Left ventricle myocardium inferior (tissue), 1 donor: ENCODE data around the gene HOGA1. TPM values are rescaled to one million over a fixed set of nuclear protein-coding genes. Genes with fewer than 3 reads are reported as not detected.
"Not testable (repeated sequence)": the region's sequence is repeated elsewhere in the genome, so short reads cannot be mapped to it uniquely, and the experiment has no call there.

ENCODE experiments used
- DNase-seq: peaks from one replicate; pipeline ENCODE4 v3.0.0-alpha.2; 2020
- H3K27ac ChIP-seq: fragments of 200-600 bp; replicated peaks from 2 replicates; pipeline ENCODE4 v1.8.0; 2021
- H3K27me3 ChIP-seq: fragments of 200-600 bp; 2 replicates; pipeline ENCODE4 v1.8.0; 2021; ENCODE audit warnings: low read depth
- H3K36me3 ChIP-seq: fragments of 200-600 bp; 2 replicates; pipeline ENCODE4 v1.8.0; 2021
- H3K4me1 ChIP-seq: fragments of 200-600 bp; 2 replicates; pipeline ENCODE4 v1.8.0; 2021
- H3K4me3 ChIP-seq: fragments of 200-600 bp; 2 replicates; pipeline ENCODE4 v1.8.0; 2021; ENCODE audit warnings: mild to moderate bottlenecking, moderate library complexity
- H3K9me3 ChIP-seq: fragments of 200-600 bp; replicated peaks from 2 replicates; pipeline ENCODE4 v1.8.0; 2021
- intact Hi-C: fragments of 100-400 bp; cut with micrococcal nuclease; formaldehyde crosslinking; loops from one replicate; pipeline ENCODE4 v1.11.0; 2022
- total RNA-seq: library from RNA; stranded (reverse); fragmentation: NEBNext Ultra II Directional; extraction: Animal tissue kit (Norgen Biotek cat#: 25700); gene quantifications from one replicate; pipeline ENCODE4 v1.2.1, GENCODE V29; 2021
- TF ChIP-seq, protein P1 (sequence below): fragments of 200-600 bp; IDR thresholded peaks from 2 replicates; pipeline ENCODE4 v1.8.0; 2021; ENCODE audit warnings: antibody characterized with exemption, mild to moderate bottlenecking, borderline replicate concordance
- donor health status: DM: no; HTN: yes; CAD: no; lungs with severe emphysema.

HOGA1 gene
- total RNA-seq, 1 donor from 2014 or later, result 47.1 TPM

DNA sequence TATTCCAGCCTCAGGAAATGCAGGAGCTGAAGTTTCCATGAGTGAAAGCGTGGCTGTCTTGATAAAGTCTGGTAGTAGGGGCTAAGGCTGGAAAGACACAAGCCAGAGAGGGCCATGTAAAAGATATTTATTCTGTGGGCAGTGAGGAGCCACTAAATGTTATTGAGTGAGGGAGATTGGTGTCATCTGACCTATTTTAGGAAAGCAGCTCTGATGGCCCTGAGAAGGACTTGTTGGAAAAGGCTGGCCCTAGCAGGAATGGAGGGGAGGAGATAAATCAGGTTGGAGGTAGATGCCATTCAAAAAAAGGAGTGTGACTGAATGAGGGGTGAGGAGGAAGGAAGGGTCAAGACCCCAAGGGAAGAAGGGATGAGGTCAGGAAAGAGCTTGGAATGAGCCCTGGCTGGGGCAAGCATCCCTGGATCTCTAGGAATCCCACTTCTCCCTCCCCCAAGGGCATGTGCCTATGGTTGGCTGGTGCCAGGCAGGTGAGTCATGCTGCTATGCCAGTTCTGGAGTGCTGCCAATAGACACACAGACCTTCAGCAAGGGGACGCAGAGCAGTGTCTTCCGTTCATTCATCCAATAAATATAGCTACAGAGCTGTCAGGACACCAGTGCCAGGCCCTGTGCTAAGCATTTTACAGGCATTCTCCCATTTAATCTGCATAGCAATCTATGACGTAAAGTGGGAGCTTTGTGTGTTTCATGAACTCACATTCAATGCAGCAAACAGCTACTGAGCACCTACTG, 9.6 kb upstream of the HOGA1 start:
- H3K4me3 ChIP-seq, result peak overlapping the region; percentile 58
- TF ChIP-seq, protein P1, sequence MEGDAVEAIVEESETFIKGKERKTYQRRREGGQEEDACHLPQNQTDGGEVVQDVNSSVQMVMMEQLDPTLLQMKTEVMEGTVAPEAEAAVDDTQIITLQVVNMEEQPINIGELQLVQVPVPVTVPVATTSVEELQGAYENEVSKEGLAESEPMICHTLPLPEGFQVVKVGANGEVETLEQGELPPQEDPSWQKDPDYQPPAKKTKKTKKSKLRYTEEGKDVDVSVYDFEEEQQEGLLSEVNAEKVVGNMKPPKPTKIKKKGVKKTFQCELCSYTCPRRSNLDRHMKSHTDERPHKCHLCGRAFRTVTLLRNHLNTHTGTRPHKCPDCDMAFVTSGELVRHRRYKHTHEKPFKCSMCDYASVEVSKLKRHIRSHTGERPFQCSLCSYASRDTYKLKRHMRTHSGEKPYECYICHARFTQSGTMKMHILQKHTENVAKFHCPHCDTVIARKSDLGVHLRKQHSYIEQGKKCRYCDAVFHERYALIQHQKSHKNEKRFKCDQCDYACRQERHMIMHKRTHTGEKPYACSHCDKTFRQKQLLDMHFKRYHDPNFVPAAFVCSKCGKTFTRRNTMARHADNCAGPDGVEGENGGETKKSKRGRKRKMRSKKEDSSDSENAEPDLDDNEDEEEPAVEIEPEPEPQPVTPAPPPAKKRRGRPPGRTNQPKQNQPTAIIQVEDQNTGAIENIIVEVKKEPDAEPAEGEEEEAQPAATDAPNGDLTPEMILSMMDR, result no peak
- no peaks in the 10 kb centered on the region for H3K9me3 ChIP-seq
- peak overlapping the region; percentile 91 for H3K27ac ChIP-seq
- H3K36me3 ChIP-seq, result peaks cover 15% of the 10 kb centered on the region
- peak; percentile 60 for DNase-seq
- intact Hi-C loops, result loop anchor here (5.0 kb wide), 1 partner anchor 33 kb away; no protein-coding TSS in a partner anchor
- H3K4me1 ChIP-seq, result peaks cover 42% of the 10 kb centered on the region
- no peaks in the 10 kb centered on the region for H3K27me3 ChIP-seq

DNA sequence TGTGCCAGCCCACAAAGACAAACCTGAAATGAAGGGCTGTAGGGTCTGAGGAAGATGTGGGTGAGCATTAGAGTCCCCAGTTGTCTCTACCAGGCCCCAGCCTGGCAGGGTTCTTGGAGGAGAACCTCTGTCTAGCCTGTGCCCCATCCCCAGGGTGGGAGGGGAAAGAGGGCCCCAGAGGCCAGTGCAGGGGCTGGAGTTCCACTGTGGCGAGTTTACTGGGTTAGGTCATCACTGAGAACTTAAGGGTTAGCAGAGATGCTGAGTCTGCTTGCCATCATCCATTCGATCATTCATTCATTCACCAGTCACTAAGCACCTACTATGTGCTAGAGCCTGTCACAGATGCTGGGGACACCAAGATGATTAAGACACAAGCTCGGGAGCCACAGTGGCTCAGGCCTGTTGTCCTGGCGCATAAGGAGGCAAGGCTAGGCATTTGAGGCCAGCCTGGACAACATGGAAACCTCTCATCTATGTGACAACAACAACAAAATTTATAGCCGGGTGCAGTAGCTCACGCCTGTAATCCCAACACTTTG, 9.0 kb upstream of the HOGA1 start:
- peak overlapping the region; percentile 58 for H3K4me3 ChIP-seq

DNA sequence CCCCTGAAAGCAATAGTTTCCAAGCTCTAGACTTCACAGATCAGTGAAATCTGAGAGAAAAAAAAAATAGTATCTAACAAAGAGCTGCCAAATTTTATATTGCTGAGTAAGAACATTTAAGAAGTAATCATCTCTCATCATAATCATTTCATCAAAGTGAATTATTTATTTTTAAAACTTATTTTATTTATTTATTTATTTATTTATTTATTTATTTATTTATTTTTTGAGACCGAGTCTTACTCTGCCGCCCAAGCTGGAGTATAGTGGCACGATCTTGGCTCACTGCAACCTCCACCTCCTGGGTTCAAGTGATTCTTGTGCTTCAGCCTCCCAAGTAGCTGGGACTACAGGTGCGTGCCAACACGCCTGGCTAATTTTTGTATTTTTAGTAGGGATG, 7.7 kb upstream of the HOGA1 start:
- H3K27me3 ChIP-seq, DNase-seq, H3K4me3 ChIP-seq, H3K9me3 ChIP-seq, H3K36me3 ChIP-seq, intact Hi-C loops: not testable (repeated sequence)
- Histone ChIP-seq H3K27ac (peak overlapping the region; percentile 91), H3K4me1 (peaks cover 45% of the 10 kb centered on the region)

More for the DNA sequence above, 9.0 kb upstream of the HOGA1 start:
- H3K27ac ChIP-seq, result peak overlapping the region; percentile 91
- peaks cover 44% of the 10 kb centered on the region for H3K4me1 ChIP-seq
- no peaks in the 10 kb centered on the region for H3K27me3 ChIP-seq
- H3K36me3 ChIP-seq, result peaks cover 8% of the 10 kb centered on the region
- DNase-seq, result peak; percentile 15
- no peaks in the 10 kb centered on the region for H3K9me3 ChIP-seq
- TF ChIP-seq, protein P1, result no peak
- intact Hi-C loops, result no loop called here

DNA sequence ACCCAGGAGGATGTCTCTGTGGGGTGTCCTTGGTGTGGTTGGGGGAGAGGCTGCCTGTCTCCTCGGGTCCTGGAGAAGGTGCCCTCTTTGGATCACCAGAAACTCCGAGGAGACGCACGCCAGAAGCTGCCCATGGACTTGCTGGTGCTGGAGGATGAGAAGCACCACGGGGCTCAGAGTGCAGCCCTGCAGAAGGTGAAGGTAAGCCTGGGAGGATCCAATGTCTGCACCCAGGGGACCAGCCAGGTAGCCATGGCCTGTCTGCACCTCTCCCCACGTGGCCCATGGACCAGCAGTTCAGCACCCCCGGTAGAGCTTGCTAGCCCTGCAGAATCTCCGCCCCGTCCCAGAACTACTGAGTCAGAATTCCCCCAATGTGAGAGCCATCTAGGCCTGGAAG, 6.5 kb upstream of the HOGA1 start:
- Histone ChIP-seq H3K9me3 (no peaks in the 10 kb centered on the region), H3K27ac (peak overlapping the region; percentile 67), H3K27me3 (no peaks in the 10 kb centered on the region), H3K36me3 (no peaks in the 10 kb centered on the region), H3K4me1 (peaks cover 33% of the 10 kb centered on the region), H3K4me3 (no peak overlapping the region)
- intact Hi-C loops, result no loop called here
- TF ChIP-seq, protein P1, result no peak
- peak; percentile 6 for DNase-seq

DNA sequence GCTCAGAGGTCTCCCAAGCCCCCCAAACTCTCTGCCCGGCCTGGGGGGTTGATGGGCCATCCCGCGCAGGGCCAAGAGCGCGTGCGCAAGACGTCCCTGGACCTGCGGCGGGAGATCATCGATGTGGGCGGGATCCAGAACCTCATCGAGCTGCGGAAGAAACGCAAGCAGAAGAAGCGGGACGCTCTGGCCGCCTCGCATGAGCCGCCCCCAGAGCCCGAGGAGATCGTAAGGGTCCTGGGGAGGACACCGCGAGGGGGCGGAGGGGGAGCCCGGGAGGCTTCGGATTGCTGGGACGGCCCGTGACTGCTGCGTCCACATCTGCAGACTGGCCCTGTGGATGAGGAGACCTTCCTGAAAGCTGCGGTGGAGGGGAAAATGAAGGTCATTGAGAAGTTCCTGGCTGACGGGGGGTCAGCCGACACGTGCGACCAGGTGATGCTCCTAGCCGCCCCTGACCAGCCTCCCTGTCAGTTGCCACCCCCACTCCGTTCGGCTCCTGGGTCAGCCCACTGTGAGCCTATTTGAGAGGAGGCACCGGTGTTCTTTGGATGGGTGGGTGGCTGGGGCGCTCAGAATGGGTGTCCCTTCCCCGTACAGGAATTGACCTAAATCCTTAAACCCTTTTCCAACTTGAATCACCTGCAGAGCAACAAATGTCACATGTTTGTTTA, 5.9 kb upstream of the HOGA1 start:
- intact Hi-C loops, result no loop called here
- Histone ChIP-seq H3K27me3 (no peaks in the 10 kb centered on the region), H3K9me3 (no peaks in the 10 kb centered on the region), H3K4me3 (no peak overlapping the region), H3K36me3 (no peaks in the 10 kb centered on the region), H3K27ac (peak overlapping the region; percentile 67), H3K4me1 (peaks cover 32% of the 10 kb centered on the region)
- TF ChIP-seq, protein P1, result no peak
- no peak for DNase-seq
